CD4-positive, alpha-beta T cell (primary cell): Measurements from ENCODE around the gene HS6ST3. TPM values are rescaled to one million over a fixed set of nuclear protein-coding genes. Genes with fewer than 3 reads are reported as not detected.

Experiments
- ATAC-seq: fragments of 200-7000 bp; cut with Tn5 transposase; one replicate; pipeline ENCODE4 v1.10.0; 2022; ENCODE audit warnings: mild to moderate bottlenecking; ENCODE audit not compliant: poor library complexity
- CTCF ChIA-PET: fragments of 350-600 bp; sonication (Branson Sonifier 250); formaldehyde crosslinking; loops from one replicate; lab custom pipeline; 2021; ENCODE audit warnings: antibody characterized with exemption, inconsistent platforms; lab: Charles Lee
- POLR2A ChIA-PET: fragments of 350-600 bp; sonication (Branson Sonifier 250); formaldehyde crosslinking; loops from one replicate; lab custom pipeline; 2021; ENCODE audit warnings: antibody characterized with exemption, inconsistent platforms; lab: Charles Lee
- DNase-seq, 14 experiments: peaks; one replicate each; pipeline ENCODE4 v3.0.0-alpha.2; 2013 to 2020; ENCODE audit warnings: mixed read lengths in 2 of 14
- H3K27ac ChIP-seq, 2 donors: one replicate each; pipeline versions ENCODE4 v1.5.1 to v1.7.0; 2013; ENCODE audit warnings: low read length in 2 of 2, low read depth in 1 of 2, mild to moderate bottlenecking in 1 of 2
- H3K27me3 ChIP-seq, 2 experiments: 1 replicate in 1 of 2; 2 replicates in 1 of 2; pipeline versions ENCODE4 v1.6.1 to v1.7.0; 2013; ENCODE audit warnings: low read length in 2 of 2, control low read depth in 1 of 2, mild to moderate bottlenecking in 1 of 2, moderate library complexity in 1 of 2; ENCODE audit not compliant: insufficient read depth in 2 of 2, control insufficient read depth in 1 of 2
- H3K36me3 ChIP-seq: one replicate; pipeline ENCODE4 v1.6.1; 2013; ENCODE audit warnings: low read length, control low read depth; ENCODE audit not compliant: insufficient read depth
- H3K4me1 ChIP-seq: one replicate; pipeline ENCODE4 v1.6.1; 2013; ENCODE audit warnings: low read length, control low read depth; ENCODE audit not compliant: insufficient read depth
- H3K4me3 ChIP-seq: one replicate; pipeline ENCODE4 v1.5.1; 2013; ENCODE audit warnings: mild to moderate bottlenecking, low read length, moderate library complexity
- H3K9me3 ChIP-seq, 2 experiments: 1 replicate in 1 of 2; 2 replicates in 1 of 2; pipeline versions ENCODE4 v1.6.1 to v1.7.0; 2013; ENCODE audit warnings: low read length in 2 of 2, mild to moderate bottlenecking in 2 of 2, control low read depth in 1 of 2, moderate library complexity in 1 of 2; ENCODE audit not compliant: control insufficient read depth in 1 of 2, insufficient read depth in 1 of 2
- H3K27ac Mint-ChIP-seq: one replicate; pipeline ENCODE4 v1.8.0; 2020; ENCODE audit warnings: mixed read lengths
- H3K27me3 Mint-ChIP-seq: one replicate; pipeline ENCODE4 v1.8.0; 2021; ENCODE audit warnings: mixed read lengths
- H3K36me3 Mint-ChIP-seq: one replicate; pipeline ENCODE4 v1.8.0; 2021; ENCODE audit warnings: low read depth, mixed read lengths
- H3K4me1 Mint-ChIP-seq: one replicate; pipeline ENCODE4 v1.8.0; 2021; ENCODE audit warnings: low read depth, mixed read lengths
- H3K4me3 Mint-ChIP-seq: one replicate; pipeline ENCODE4 v1.8.0; 2020; ENCODE audit warnings: mild to moderate bottlenecking, mixed read lengths
- H3K9me3 Mint-ChIP-seq: one replicate; pipeline ENCODE4 v1.8.0; 2020; ENCODE audit warnings: mixed read lengths
- CTCF ChIP-seq: fragments of 200-600 bp; IDR thresholded peaks from one replicate; pipeline ENCODE4 v1.8.0; 2022; ENCODE audit warnings: antibody characterized with exemption, mild to moderate bottlenecking
- intact Hi-C, 2 experiments: fragments of 100-400 bp; cut with DNase I in 1 of 2; cut with micrococcal nuclease in 1 of 2; formaldehyde crosslinking; loops; one replicate each; pipeline versions ENCODE4 v1.15.1 to v1.9.0; 2023 to 2025; cut with DNase I, micrococcal nuclease
- total RNA-seq, 174 experiments: library from RNA in 2 of 174; stranded (reverse) in 2 of 174; gene quantifications; one replicate each; pipeline ENCODE4 v1.2.3 and lab custom pipeline; 2021 to 2026

HS6ST3 gene
- total RNA-seq, 2 experiments from 2014 or later, result not detected

DNA sequence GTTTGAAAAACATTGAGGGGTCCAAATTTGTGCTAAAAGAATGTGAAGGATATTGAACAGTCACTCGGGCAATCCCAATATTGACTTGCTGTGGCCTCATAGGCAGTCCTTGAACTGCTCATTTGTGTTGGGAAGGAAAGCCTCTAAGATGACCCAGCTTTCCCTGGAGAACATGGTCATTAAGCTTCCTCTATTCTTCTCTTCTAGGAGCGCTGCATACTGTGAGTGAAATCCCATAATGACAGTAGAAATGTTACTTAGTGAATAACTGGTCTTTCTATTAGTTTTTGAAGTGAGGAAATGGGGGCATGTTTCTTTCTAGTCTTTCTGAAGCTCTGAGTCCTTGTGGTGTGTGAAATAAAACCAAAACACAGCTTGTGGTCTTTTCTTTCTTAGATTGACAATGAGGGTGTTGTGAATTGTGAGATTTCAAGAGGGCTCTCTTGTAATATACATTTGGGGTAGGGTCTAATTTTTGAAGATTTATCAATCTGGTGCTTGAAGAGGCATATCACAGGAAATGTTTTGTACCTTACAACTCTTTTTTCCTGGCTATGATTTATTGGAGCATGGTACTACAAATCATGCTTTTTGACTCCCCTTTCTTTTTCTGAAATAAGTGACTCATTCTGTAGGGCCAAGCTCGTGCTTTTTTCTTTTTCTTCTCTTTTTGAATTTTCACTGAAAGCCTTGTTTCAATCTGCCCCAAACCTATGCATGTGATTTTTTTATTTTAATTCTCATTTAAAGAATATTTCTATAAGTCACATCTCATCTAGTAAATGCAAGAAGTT is 653.6 kb downstream of the HS6ST3 start:
- CTCF ChIA-PET, result no interaction called here
- ATAC-seq, result no peak
- H3K4me1 ChIP-seq, result no peaks in the 10 kb centered on the region
- DNase-seq, result no peak
- H3K4me3 ChIP-seq, result no peak overlapping the region
- Mint-ChIP-seq H3K27me3 (no peaks in the 10 kb centered on the region), H3K9me3 (peaks cover 9% of the 10 kb centered on the region), H3K27ac (no peak overlapping the region), H3K4me1 (no peaks in the 10 kb centered on the region), H3K4me3 (no peak overlapping the region), H3K36me3 (no peaks in the 10 kb centered on the region)
- no peaks in the 10 kb centered on the region for H3K27me3 ChIP-seq
- intact Hi-C loops, result no loop called here
- POLR2A ChIA-PET, result no interaction called here
- no peak for TF ChIP-seq CTCF
- H3K9me3 ChIP-seq, result no peaks in the 10 kb centered on the region
- H3K36me3 ChIP-seq, result no peaks in the 10 kb centered on the region
- H3K27ac ChIP-seq, result no peak overlapping the region

- Mint-ChIP-seq H3K36me3 (no peaks in the 10 kb centered on the region), H3K27ac (no peak overlapping the region), H3K4me1 (no peaks in the 10 kb centered on the region), H3K27me3 (no peaks in the 10 kb centered on the region), H3K9me3 (peaks cover 11% of the 10 kb centered on the region), H3K4me3 (no peak overlapping the region)
- no peak overlapping the region for H3K4me3 ChIP-seq
- TF ChIP-seq CTCF, result no peak
- H3K27me3 ChIP-seq, result no peaks in the 10 kb centered on the region
- no peaks in the 10 kb centered on the region for H3K4me1 ChIP-seq
- H3K9me3 ChIP-seq, result no peaks in the 10 kb centered on the region
- H3K36me3 ChIP-seq, result no peaks in the 10 kb centered on the region
- no peak overlapping the region for H3K27ac ChIP-seq
- DNase-seq (no peak), ATAC-seq (no peak)
- intact Hi-C loops, result no loop called here
- POLR2A ChIA-PET, result no interaction called here
- CTCF ChIA-PET, result no interaction called here
Measured at GRCh38 chr13:96744367-96745331, 654.7 kb downstream of the HS6ST3 start.

DNA sequence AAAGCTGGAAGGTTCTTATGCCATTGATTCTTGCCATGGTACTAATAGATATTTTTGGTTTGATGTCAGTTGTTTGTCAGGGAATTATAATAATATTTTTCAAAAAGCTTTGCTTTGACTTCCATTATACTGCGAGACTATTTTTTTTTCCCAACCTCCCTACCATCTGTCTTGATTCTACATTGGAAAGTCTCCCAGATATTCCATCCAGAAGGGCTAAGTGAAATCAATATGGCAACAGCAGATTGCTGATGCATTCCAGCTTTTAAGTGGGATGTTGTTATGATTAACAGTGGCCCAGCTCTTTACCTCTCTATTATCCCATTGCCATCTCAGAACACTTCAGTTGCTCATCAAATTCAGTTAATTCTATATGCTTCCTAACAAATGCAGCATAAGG is 657.0 kb downstream of the HS6ST3 start:
- intact Hi-C loops, result no loop called here
- DNase-seq, result no peak
- TF ChIP-seq CTCF, result no peak
- CTCF ChIA-PET, result no interaction called here
- Histone ChIP-seq H3K4me1 (no peaks in the 10 kb centered on the region), H3K27ac (no peak overlapping the region), H3K4me3 (no peak overlapping the region), H3K36me3 (no peaks in the 10 kb centered on the region), H3K9me3 (no peaks in the 10 kb centered on the region), H3K27me3 (no peaks in the 10 kb centered on the region)
- Mint-ChIP-seq H3K4me3 (no peak overlapping the region), H3K36me3 (no peaks in the 10 kb centered on the region), H3K4me1 (no peaks in the 10 kb centered on the region), H3K9me3 (peaks cover 11% of the 10 kb centered on the region), H3K27ac (no peak overlapping the region), H3K27me3 (no peaks in the 10 kb centered on the region)
- ATAC-seq, result no peak
- POLR2A ChIA-PET, result no interaction called here
